ENCODE measurements around the gene APBB2. TPM values are rescaled to one million over a fixed set of nuclear protein-coding genes. Genes with fewer than 3 reads are reported as not detected.

Gene APBB2
- total RNA-seq, 1 donor from 2014 or later: 50.8 TPM

- DNase-seq (ENCODE audit: low read depth): no peak
These were observed 424.6 kb downstream of the APBB2 start for GRCh38 chr4:40789771-40790170.

DNA sequence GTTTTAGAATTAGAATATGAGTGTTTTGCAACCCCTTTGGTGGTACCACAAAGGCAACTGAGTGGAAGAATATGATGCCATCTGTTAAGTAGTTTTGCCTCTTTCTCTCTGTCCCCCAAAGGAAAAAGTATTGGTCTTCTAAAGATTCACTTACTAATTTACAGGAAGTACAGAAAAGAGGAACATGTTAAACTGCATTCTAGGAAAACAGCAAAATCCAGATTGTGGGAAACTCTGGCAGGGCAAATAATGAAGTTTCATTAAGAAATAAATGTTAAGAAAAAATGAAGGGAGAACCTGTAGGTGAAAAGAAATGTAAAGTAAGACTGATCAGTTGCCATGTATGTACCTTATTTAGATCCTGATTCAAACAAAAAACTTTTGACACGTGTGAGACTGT lies 425.3 kb downstream of the APBB2 start:
- DNase-seq (ENCODE audit: low read depth): no peak

- DNase-seq (ENCODE audit: low read depth): no peak
These were observed 426.0 kb downstream of the APBB2 start for GRCh38 chr4:40788331-40788730.

DNA sequence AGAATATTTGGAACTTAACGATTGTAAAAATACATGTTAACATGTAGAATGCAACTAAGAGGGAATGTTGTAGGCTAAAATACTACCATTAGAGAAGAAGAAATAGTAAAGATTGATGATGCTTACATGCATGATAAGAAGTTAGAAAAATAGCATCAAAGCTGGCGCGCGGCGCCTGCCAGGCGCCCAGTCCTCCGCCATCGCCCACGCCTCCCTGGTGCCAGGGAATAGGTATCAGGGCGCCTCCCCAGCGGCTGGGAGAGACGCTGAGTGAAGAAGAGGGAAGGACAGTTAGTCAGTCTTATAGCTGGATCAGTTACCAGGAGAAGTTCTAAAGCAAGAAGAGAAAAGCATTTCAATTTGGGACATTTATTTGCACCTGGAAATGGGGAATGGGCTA lies 428.6 kb downstream of the APBB2 start:
- no peak for DNase-seq (ENCODE audit: low read depth)

DNA sequence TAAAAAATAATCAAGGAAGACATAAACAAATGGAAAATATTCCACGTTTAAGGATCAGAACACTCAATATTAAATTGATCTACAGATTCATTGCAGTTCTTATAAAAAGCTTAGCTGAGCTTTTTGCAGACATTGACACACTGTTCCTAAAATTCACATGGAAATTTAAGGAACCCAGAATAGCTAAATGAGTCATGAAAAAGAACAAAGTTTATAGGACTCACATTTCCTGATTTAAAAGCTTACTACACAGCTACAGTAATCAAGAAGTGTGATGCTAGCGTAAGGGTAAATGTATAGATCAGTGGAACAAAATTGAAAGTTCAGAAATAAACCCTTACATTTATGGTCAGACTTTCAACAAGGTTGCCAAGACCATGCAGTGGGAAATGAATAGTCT lies 431.5 kb downstream of the APBB2 start:
- no peak for DNase-seq (ENCODE audit: low read depth)

DNA sequence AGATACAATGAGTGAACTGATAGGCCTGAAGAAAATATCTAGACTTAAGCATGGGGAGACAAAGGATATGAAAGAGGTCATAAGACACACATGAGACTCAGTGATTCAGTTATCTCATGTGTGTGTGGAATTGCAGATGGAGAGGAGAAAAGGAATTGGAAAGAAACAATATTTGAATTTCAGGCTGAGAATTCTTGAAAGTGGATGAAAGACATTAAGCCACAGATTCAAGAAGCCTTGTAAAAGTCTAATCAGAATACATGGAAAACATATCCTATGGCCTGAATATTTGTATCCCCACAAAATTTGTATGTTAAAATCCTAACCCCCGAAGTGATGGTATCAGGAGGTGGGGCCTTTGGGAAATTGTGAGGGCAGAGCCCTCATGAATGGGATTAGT lies 436.3 kb downstream of the APBB2 start:
- no peak for DNase-seq (ENCODE audit: low read depth)

DNA sequence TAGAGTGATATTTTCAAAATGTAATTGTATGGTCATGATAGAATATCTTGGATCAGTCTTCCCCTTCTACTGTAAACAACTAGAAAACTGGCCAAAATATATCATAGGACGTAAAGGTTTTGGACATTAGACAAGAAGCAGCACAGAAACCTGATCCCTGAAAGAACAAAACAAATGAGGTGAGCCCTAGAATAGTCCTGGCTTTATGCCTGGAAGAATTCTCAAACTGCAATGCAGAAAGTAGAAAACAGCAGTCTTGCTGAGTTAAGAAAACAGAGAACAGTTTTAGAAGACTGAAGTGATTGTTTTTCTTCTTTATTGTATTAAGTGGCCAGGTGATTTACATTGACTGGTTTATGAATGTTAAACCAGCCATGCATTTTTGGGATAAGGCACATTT lies 445.1 kb downstream of the APBB2 start:
- peak; percentile 12 for DNase-seq (ENCODE audit: low read depth)

DNA sequence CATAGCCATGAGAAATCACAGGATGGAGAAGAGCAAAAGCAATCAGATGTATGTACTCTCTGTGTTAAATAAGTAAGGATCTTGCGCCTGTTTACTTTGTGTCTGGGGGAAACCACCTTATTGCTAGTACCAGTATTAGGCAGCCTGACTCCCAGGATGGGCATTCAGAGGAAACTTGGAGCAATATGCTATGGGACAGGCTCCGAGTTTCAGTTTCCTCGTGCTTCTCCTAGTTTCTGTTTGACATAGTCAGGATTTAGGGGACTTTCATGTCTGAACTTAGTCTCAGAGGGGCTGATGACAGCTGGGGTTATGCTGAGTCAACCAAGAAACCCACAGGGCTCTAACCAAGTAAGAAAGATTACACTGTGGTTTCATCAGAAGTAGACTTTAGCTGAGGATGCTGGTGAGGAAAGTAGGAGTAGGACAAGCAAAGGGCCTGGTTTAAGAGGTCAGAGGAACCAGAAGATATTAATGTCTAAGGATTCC lies 451.1 kb downstream of the APBB2 start:
- peak; percentile 71 for DNase-seq (ENCODE audit: low read depth)

Other genes starting within 250 kb of the APBB2 start
- 167 and 190 TPM in 2 replicates for gene UCHL1, start 42.4 kb upstream of the APBB2 start, total RNA-seq